Measurements from ENCODE around the gene TMEM135. TPM values are rescaled to one million over a fixed set of nuclear protein-coding genes. Genes with fewer than 3 reads are reported as not detected.

The TMEM135 gene
- total RNA-seq, 2 experiments from 2014 or later = 24.7 to 30.0 TPM

- no peaks in the 10 kb centered on the region for H3K27me3 Mint-ChIP-seq
- ChIA-PET CTCF (no interaction called here), POLR2A (no interaction called here)
- H3K27ac Mint-ChIP-seq = no peak overlapping the region
- peaks cover 32% of the 10 kb centered on the region for H3K36me3 Mint-ChIP-seq (ENCODE audit: low read depth)
- ATAC-seq (no peak), DNase-seq (no peak)
- peaks cover 6% of the 10 kb centered on the region for H3K9me3 Mint-ChIP-seq
- TF ChIP-seq, protein P1, sequence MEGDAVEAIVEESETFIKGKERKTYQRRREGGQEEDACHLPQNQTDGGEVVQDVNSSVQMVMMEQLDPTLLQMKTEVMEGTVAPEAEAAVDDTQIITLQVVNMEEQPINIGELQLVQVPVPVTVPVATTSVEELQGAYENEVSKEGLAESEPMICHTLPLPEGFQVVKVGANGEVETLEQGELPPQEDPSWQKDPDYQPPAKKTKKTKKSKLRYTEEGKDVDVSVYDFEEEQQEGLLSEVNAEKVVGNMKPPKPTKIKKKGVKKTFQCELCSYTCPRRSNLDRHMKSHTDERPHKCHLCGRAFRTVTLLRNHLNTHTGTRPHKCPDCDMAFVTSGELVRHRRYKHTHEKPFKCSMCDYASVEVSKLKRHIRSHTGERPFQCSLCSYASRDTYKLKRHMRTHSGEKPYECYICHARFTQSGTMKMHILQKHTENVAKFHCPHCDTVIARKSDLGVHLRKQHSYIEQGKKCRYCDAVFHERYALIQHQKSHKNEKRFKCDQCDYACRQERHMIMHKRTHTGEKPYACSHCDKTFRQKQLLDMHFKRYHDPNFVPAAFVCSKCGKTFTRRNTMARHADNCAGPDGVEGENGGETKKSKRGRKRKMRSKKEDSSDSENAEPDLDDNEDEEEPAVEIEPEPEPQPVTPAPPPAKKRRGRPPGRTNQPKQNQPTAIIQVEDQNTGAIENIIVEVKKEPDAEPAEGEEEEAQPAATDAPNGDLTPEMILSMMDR (IDR thresholded peaks at IDR 0.05) = no peak
- no peaks in the 10 kb centered on the region for H3K4me1 Mint-ChIP-seq (ENCODE audit: low read depth)
- H3K4me3 Mint-ChIP-seq = no peak overlapping the region
- intact Hi-C loops (cut with micrococcal nuclease) = no loop called here
These were observed 141.9 kb downstream of the TMEM135 start for GRCh38 chr11:87179621-87180020.

- H3K9me3 Mint-ChIP-seq = peaks cover 6% of the 10 kb centered on the region
- H3K4me3 Mint-ChIP-seq = no peak overlapping the region
- DNase-seq = no peak
- H3K27me3 Mint-ChIP-seq = no peaks in the 10 kb centered on the region
- no peak for ATAC-seq
- H3K4me1 Mint-ChIP-seq (ENCODE audit: low read depth) = no peaks in the 10 kb centered on the region
- no peak overlapping the region for H3K27ac Mint-ChIP-seq
- ChIA-PET CTCF (no interaction called here), POLR2A (no interaction called here)
- intact Hi-C loops (cut with micrococcal nuclease) = no loop called here
- TF ChIP-seq, protein P1 (IDR thresholded peaks at IDR 0.05) = no peak
- peaks cover 29% of the 10 kb centered on the region for H3K36me3 Mint-ChIP-seq (ENCODE audit: low read depth)
These were observed 143.0 kb downstream of the TMEM135 start for GRCh38 chr11:87180742-87181141.

GRCh38 chr11:87181143-87181542 is 143.4 kb downstream of the TMEM135 start:
- intact Hi-C loops (cut with micrococcal nuclease) = no loop called here
- peaks cover 26% of the 10 kb centered on the region for H3K36me3 Mint-ChIP-seq (ENCODE audit: low read depth)
- H3K4me1 Mint-ChIP-seq (ENCODE audit: low read depth) = no peaks in the 10 kb centered on the region
- H3K4me3 Mint-ChIP-seq = no peak overlapping the region
- no peaks in the 10 kb centered on the region for H3K27me3 Mint-ChIP-seq
- ChIA-PET CTCF (no interaction called here), POLR2A (no interaction called here)
- ATAC-seq = no peak
- H3K9me3 Mint-ChIP-seq = peaks cover 6% of the 10 kb centered on the region
- H3K27ac Mint-ChIP-seq = no peak overlapping the region
- no peak for DNase-seq
- TF ChIP-seq, protein P1 (IDR thresholded peaks at IDR 0.05) = no peak

GRCh38 chr11:87185228-87185627 is 147.5 kb downstream of the TMEM135 start:
- Mint-ChIP-seq H3K27me3 (no peaks in the 10 kb centered on the region), H3K9me3 (no peaks in the 10 kb centered on the region), H3K4me1 (ENCODE audit: low read depth) (peaks cover 2% of the 10 kb centered on the region), H3K4me3 (no peak overlapping the region), H3K27ac (no peak overlapping the region), H3K36me3 (ENCODE audit: low read depth) (peaks cover 1% of the 10 kb centered on the region)
- ATAC-seq (no peak), DNase-seq (no peak)
- CTCF ChIA-PET = no interaction called here
- intact Hi-C loops (cut with micrococcal nuclease) = no loop called here
- TF ChIP-seq, protein P1 (IDR thresholded peaks at IDR 0.05) = no peak
- POLR2A ChIA-PET = no interaction called here

GRCh38 chr11:87187076-87187475 is 149.3 kb downstream of the TMEM135 start:
- DNase-seq (no peak), ATAC-seq (no peak)
- intact Hi-C loops (cut with micrococcal nuclease) = no loop called here
- no peaks in the 10 kb centered on the region for H3K9me3 Mint-ChIP-seq
- no peak overlapping the region for H3K27ac Mint-ChIP-seq
- TF ChIP-seq, protein P1 (IDR thresholded peaks at IDR 0.05) = no peak
- H3K4me3 Mint-ChIP-seq = no peak overlapping the region
- peaks cover 1% of the 10 kb centered on the region for H3K36me3 Mint-ChIP-seq (ENCODE audit: low read depth)
- peaks cover 2% of the 10 kb centered on the region for H3K4me1 Mint-ChIP-seq (ENCODE audit: low read depth)
- no peaks in the 10 kb centered on the region for H3K27me3 Mint-ChIP-seq
- CTCF ChIA-PET = interaction anchor here (1.4 kb wide), 1 partner anchor 249 kb away, joined by 3 read pairs; no protein-coding TSS in a partner anchor
- POLR2A ChIA-PET = no interaction called here

Data from activated CD8-positive, alpha-beta T cell treated with anti-CD3 and anti-CD28 coated beads for 36 hours (primary cell).